OCI-LY7 (cell line): ENCODE data around the gene RFC3. TPM values are rescaled to one million over a fixed set of nuclear protein-coding genes. Genes with fewer than 3 reads are reported as not detected.

Experiments
- BruUV-seq: library from RNA; stranded (reverse); fragments of 400-500 nt; replicated peaks from 2 replicates; lab custom pipeline; 2021; lab: Mats Ljungman, UMichigan
- CTCF ChIA-PET: fragments of 300-600 bp; sonication (Branson Sonifier 250); formaldehyde crosslinking; loops from one replicate; lab custom pipeline; 2022; ENCODE audit warnings: antibody characterized with exemption; ENCODE audit not compliant: unreplicated experiment; lab: Charles Lee
- POLR2A ChIA-PET: fragments of 300-600 bp; sonication (Branson Sonifier 250); formaldehyde crosslinking; loops from one replicate; lab custom pipeline; 2022; ENCODE audit warnings: antibody characterized with exemption; lab: Charles Lee
- DNase-seq: peaks from one replicate; pipeline ENCODE4 v3.0.0-alpha.2; 2015; ENCODE audit warnings: low spot score
- H2AFZ ChIP-seq: fragments of 200-600 bp; sonication (generic), shearing (Covaris generic); 2 replicates; pipeline ENCODE4 v1.6.1; 2014; ENCODE audit warnings: mild to moderate bottlenecking, antibody characterized with exemption, low read length, moderate library complexity
- H3K27ac ChIP-seq: fragments of 200-600 bp; sonication (generic); 2 replicates; pipeline ENCODE4 v1.5.1; 2014; ENCODE audit warnings: mixed run types, low read depth, mild to moderate bottlenecking, moderate library complexity, low read length, inconsistent platforms; ENCODE audit not compliant: poor library complexity, severe bottlenecking
- H3K36me3 ChIP-seq: fragments of 200-600 bp; sonication (generic); 2 replicates; pipeline ENCODE4 v1.6.1; 2014; ENCODE audit warnings: mild to moderate bottlenecking, antibody characterized with exemption, low read length, moderate library complexity, mixed read lengths; ENCODE audit not compliant: insufficient read depth
- H3K4me1 ChIP-seq: fragments of 200-600 bp; sonication (generic); 2 replicates; pipeline ENCODE4 v1.5.1; 2014; ENCODE audit warnings: mild to moderate bottlenecking, low read length; ENCODE audit not compliant: insufficient read depth, poor library complexity, severe bottlenecking
- H3K4me2 ChIP-seq: fragments of 200-600 bp; sonication (generic); 2 replicates; pipeline ENCODE4 v1.6.1; 2014; ENCODE audit warnings: mild to moderate bottlenecking, low read length
- H3K4me3 ChIP-seq: fragments of 200-600 bp; sonication (generic); 2 replicates; pipeline ENCODE4 v1.5.1; 2014; ENCODE audit warnings: mild to moderate bottlenecking, low read depth, low read length; ENCODE audit not compliant: poor library complexity, severe bottlenecking
- H3K79me2 ChIP-seq: fragments of 200-600 bp; sonication (generic); 2 replicates; pipeline ENCODE4 v1.6.1; 2016; ENCODE audit warnings: low read depth, mild to moderate bottlenecking, low read length, moderate library complexity, mixed read lengths; ENCODE audit not compliant: insufficient read depth
- H3K9me2 ChIP-seq: fragments of 200-600 bp; sonication (generic); 2 replicates; pipeline ENCODE4 v1.6.1; 2016; ENCODE audit warnings: mild to moderate bottlenecking, low read length, mixed read lengths; ENCODE audit not compliant: insufficient read depth
- H3K9me3 ChIP-seq: fragments of 200-600 bp; sonication (generic); 2 replicates; pipeline ENCODE4 v1.6.1; 2014; ENCODE audit warnings: mild to moderate bottlenecking, mixed run types, low read length, mixed read lengths
- H4K20me1 ChIP-seq: fragments of 200-600 bp; sonication (generic); 2 replicates; pipeline ENCODE4 v1.6.1; 2014; ENCODE audit warnings: mild to moderate bottlenecking, antibody characterized with exemption, low read length, moderate library complexity, mixed read lengths; ENCODE audit not compliant: insufficient read depth
- EZH2phosphoT487 ChIP-seq: fragments of 200-600 bp; sonication (generic); IDR thresholded peaks from 2 replicates; pipeline ENCODE4 v1.6.1; 2018; ENCODE audit warnings: low read depth, borderline replicate concordance, mild to moderate bottlenecking, mixed run types, antibody characterized with exemption, low read length, moderate library complexity, mixed read lengths
- intact Hi-C: fragments of 100-400 bp; cut with micrococcal nuclease; formaldehyde crosslinking; loops from one replicate; pipeline ENCODE4 v1.10.0; 2022; ENCODE audit not compliant: unreplicated experiment
- total RNA-seq, 2 experiments: library from RNA; depleted of rRNA in 1 of 2; stranded (reverse); fragments of >200 nt in 1 of 2; shearing (Covaris generic) in 1 of 2; gene quantifications; 2 replicates each; pipeline ENCODE4 v1.2.3, GENCODE V29; 2014 to 2022
- TF ChIP-seq, protein P1 (sequence below): fragments of 200-600 bp; sonication (generic); conservative IDR thresholded peaks from 2 replicates; pipeline ENCODE4 v1.5.1; 2014; ENCODE audit warnings: mild to moderate bottlenecking, antibody characterized with exemption, low read length, moderate library complexity, mixed read lengths

The RFC3 gene
- total RNA-seq, 2 experiments from 2014 or later, result 108 to 118 TPM

- Histone ChIP-seq H3K36me3 (no peaks in the 10 kb centered on the region; the same call in 1 of the 2 replicates), H3K79me2 (no peaks in the 10 kb centered on the region), H3K9me2 (no peaks in the 10 kb centered on the region), H4K20me1 (no peaks in the 10 kb centered on the region), H3K27ac (no peak overlapping the region), H3K4me2 (no peak overlapping the region), H3K4me3 (no peak overlapping the region), H2AFZ (no peak overlapping the region), H3K4me1 (peaks cover 37% of the 10 kb centered on the region), H3K9me3 (peaks cover 28% of the 10 kb centered on the region; the same call in 1 of the 2 replicates)
- TF ChIP-seq, protein P1, sequence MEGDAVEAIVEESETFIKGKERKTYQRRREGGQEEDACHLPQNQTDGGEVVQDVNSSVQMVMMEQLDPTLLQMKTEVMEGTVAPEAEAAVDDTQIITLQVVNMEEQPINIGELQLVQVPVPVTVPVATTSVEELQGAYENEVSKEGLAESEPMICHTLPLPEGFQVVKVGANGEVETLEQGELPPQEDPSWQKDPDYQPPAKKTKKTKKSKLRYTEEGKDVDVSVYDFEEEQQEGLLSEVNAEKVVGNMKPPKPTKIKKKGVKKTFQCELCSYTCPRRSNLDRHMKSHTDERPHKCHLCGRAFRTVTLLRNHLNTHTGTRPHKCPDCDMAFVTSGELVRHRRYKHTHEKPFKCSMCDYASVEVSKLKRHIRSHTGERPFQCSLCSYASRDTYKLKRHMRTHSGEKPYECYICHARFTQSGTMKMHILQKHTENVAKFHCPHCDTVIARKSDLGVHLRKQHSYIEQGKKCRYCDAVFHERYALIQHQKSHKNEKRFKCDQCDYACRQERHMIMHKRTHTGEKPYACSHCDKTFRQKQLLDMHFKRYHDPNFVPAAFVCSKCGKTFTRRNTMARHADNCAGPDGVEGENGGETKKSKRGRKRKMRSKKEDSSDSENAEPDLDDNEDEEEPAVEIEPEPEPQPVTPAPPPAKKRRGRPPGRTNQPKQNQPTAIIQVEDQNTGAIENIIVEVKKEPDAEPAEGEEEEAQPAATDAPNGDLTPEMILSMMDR, result no peak
- no peak for TF ChIP-seq EZH2phosphoT487
- CTCF ChIA-PET, result interaction anchor here (1.1 kb wide), 1 partner anchor 11 kb away, joined by 3 read pairs; no protein-coding TSS in a partner anchor
- DNase-seq, result no peak
- intact Hi-C loops, result no loop called here
- no TSS peak for BruUV-seq
- POLR2A ChIA-PET, result interaction anchor here (0.6 to 6.1 kb wide), 11 partner anchors 10 to 51 kb away, joined by 3 to 46 read pairs (median 4); partner anchors contain the start of gene RFC3
These were observed 28.8 kb upstream of the RFC3 start for GRCh38 chr13:33789066-33789606.

- intact Hi-C loops, result loop anchor here (2.0 kb wide), 1 partner anchor 45 kb away; no protein-coding TSS in a partner anchor
- Histone ChIP-seq H3K79me2 (no peaks in the 10 kb centered on the region), H3K4me3 (no peak overlapping the region), H3K27ac (no peak overlapping the region), H3K4me1 (peaks cover 42% of the 10 kb centered on the region), H4K20me1 (no peaks in the 10 kb centered on the region), H3K9me2 (no peaks in the 10 kb centered on the region), H2AFZ (no peak overlapping the region; the same call in 1 of the 2 replicates), H3K9me3 (peaks cover 23% of the 10 kb centered on the region; the same call in 1 of the 2 replicates), H3K4me2 (no peak overlapping the region), H3K36me3 (no peaks in the 10 kb centered on the region; the same call in 1 of the 2 replicates)
- DNase-seq, result no peak
- POLR2A ChIA-PET, result interaction anchor here (0.6 to 6.1 kb wide), 13 partner anchors 9 to 1927 kb away, joined by 3 to 46 read pairs (median 4); partner anchors contain the start of gene RFC3
- TF ChIP-seq EZH2phosphoT487, result no peak
- TF ChIP-seq, protein P1, result no peak
- CTCF ChIA-PET, result interaction anchor here (1.1 kb wide), 1 partner anchor 10 kb away, joined by 3 read pairs; no protein-coding TSS in a partner anchor
- no TSS peak for BruUV-seq
These were observed 28.2 kb upstream of the RFC3 start for GRCh38 chr13:33789739-33790138.

DNA sequence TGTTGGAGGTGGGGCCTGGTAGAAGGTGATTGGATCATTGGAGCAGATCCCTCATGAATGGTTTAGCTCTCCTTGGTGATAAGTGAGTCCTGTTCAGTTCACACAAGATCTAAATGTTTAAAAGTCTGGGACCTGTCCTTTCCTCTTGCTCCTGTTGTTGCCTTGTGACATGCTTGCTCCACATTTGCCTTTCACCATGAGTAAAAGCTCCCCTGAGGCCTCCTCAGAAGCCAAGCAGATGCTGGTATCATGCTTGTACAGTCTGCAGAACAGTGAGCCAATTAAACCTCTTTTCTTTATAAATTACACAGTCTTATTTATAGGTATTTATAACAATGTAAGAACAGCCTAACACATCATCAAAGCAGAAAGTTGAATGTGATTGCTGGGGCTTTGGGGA lies 24.2 kb upstream of the RFC3 start:
- peaks cover 34% of the 10 kb centered on the region; the same call in 1 of the 2 replicates for H3K9me3 ChIP-seq
- TF ChIP-seq, protein P1, result no peak
- no peak for TF ChIP-seq EZH2phosphoT487
- peaks cover 34% of the 10 kb centered on the region for H3K4me1 ChIP-seq
- peak overlapping the region; percentile 44; the same call in 1 of the 2 replicates for H2AFZ ChIP-seq
- H3K4me3 ChIP-seq, result no peak overlapping the region
- H3K27ac ChIP-seq, result no peak overlapping the region
- DNase-seq, result no peak
- ChIA-PET POLR2A (interaction anchor here (0.6 to 2.2 kb wide), 3 partner anchors 9 to 282 kb away, joined by 3 to 9 read pairs (median 4); no protein-coding TSS in a partner anchor), CTCF (no interaction called here)
- no peaks in the 10 kb centered on the region; the same call in 1 of the 2 replicates for H3K36me3 ChIP-seq
- intact Hi-C loops, result no loop called here
- H4K20me1 ChIP-seq, result no peaks in the 10 kb centered on the region
- H3K4me2 ChIP-seq, result no peak overlapping the region
- no peaks in the 10 kb centered on the region for H3K79me2 ChIP-seq
- no peaks in the 10 kb centered on the region for H3K9me2 ChIP-seq
- BruUV-seq, result no TSS peak
